ENCODE data around the gene SH3PXD2A. TPM values are rescaled to one million over a fixed set of nuclear protein-coding genes. Genes with fewer than 3 reads are reported as not detected.

The SH3PXD2A gene
- total and polyA plus RNA-seq, 7 donors = 19.0 to 58.2 (median 24.5) TPM

DNA sequence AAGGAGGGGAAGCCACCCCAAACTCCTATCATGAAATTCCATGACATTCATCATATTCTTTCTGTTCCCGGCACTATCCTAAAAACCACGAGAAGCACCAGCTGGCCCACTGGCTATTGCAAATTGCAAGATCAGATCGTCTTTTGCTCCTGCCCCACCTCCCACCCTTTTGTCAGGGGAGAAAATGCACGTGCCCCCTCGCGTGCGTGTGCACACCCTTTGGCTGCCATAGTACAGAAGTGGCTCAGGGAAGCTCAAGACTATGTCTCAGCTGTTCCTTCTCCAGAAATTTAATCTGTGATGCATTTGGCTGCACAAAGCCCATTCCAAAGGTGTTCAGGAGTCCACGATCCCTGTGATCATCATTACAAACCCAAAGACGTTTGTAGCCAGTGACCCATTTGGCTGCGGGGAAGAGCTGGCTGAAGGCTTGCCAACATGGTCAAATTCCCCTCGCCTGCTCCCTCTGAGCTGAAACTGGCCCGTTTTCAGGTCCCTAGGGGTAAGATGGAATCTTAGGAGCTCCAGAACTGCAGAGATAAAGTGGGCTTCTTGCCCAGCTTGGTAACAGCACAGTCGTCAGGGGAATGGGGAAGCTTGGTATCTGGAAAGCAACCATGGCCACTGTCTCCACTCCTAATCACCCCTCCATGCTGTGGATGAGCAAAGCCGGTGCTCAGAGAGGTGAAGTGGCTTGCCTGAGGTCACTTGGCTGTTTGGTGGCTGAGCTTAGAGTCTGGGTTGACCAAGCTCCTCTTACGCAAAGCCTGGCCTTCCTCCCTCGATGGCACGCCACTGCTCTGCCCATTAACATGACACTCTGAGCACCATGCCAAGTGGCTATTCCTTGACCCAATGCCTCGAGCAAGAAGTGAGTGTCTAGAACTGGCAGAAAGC lies 206.5 kb downstream of the SH3PXD2A start:
- intact Hi-C loops (cut with DNase I) = no loop called here
- no peaks in the 10 kb centered on the region for H3K9me3 ChIP-seq
- no peaks in the 10 kb centered on the region for H3K27me3 ChIP-seq
- peak in 1 of 4 donors; percentile 59 for TF ChIP-seq POLR2AphosphoS5 (IDR thresholded peaks at IDR 0.05)
- TF ChIP-seq POLR2A (IDR thresholded peaks at IDR 0.05) = no peak
- H3K4me3 ChIP-seq = no peak overlapping the region
- 74 to 84% methylated on average over 18 of the region's 18 CpGs for WGBS, 2 donors
- H3K36me3 ChIP-seq = peaks cover 0 to 17% (median 5%) of the 10 kb centered on the region in 4 donors
- peaks cover 0 to 93% (median 86%) of the 10 kb centered on the region in 4 donors for H3K4me1 ChIP-seq
- H3K27ac ChIP-seq = peak overlapping the region; percentile 58 to 78 (median 69)
- DNase-seq = peak; percentile 78

DNA sequence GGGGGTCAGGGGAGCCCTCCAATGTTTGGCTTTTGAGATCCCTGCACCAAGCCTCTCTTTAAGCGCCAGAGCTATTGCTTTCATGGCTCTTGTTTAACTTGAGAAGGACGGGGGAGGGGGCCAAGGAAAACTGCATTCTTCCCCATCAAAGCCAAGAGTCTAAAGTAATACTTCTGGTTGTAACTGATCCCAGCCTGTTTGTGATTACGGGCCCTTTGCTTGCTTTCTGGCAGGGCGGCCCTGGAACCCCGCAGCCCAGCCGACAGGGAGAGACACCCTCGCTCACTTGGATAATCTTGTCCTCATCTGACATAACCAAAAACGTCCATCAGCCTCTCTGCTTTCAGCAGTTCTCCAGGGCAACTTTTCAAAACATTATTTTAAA lies 207.1 kb downstream of the SH3PXD2A start:
- Histone ChIP-seq H3K4me1 (peaks cover 0 to 87% (median 82%) of the 10 kb centered on the region in 4 donors), H3K27ac (peak overlapping the region; percentile 58 to 78 (median 69)), H3K27me3 (no peaks in the 10 kb centered on the region), H3K4me3 (no peak overlapping the region), H3K9me3 (no peaks in the 10 kb centered on the region), H3K36me3 (peaks cover 0 to 17% (median 5%) of the 10 kb centered on the region in 4 donors)
- TF ChIP-seq POLR2A (IDR thresholded peaks at IDR 0.05) = no peak
- no peak for TF ChIP-seq POLR2AphosphoS5 (IDR thresholded peaks at IDR 0.05)
- TF ChIP-seq, protein P1, sequence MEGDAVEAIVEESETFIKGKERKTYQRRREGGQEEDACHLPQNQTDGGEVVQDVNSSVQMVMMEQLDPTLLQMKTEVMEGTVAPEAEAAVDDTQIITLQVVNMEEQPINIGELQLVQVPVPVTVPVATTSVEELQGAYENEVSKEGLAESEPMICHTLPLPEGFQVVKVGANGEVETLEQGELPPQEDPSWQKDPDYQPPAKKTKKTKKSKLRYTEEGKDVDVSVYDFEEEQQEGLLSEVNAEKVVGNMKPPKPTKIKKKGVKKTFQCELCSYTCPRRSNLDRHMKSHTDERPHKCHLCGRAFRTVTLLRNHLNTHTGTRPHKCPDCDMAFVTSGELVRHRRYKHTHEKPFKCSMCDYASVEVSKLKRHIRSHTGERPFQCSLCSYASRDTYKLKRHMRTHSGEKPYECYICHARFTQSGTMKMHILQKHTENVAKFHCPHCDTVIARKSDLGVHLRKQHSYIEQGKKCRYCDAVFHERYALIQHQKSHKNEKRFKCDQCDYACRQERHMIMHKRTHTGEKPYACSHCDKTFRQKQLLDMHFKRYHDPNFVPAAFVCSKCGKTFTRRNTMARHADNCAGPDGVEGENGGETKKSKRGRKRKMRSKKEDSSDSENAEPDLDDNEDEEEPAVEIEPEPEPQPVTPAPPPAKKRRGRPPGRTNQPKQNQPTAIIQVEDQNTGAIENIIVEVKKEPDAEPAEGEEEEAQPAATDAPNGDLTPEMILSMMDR (IDR thresholded peaks at IDR 0.05) = no peak
- TF ChIP-seq EP300 (IDR thresholded peaks at IDR 0.05) = no peak
- DNase-seq = no peak
- intact Hi-C loops (cut with DNase I) = no loop called here
- 78 to 81% methylated on average over 8 of the region's 8 CpGs for WGBS, 2 donors

DNA sequence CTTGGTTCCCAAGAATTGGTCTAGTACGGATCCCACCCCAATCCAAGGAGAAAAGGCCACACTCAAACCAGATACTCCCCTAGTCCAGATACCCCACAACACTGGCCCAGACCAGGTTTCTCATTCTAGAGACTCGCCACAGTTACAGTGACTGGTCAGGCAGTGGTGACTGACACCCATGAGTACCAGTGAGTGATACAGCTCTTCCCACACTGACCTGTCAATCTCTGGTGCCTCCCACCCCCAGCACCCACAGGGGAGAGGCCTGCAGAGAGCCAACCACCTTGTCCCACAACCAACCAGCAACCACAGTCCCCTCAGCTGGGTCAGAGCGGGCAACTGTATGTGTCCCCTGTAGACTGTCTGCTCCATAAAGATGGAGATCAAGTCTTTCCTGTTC lies 209.1 kb downstream of the SH3PXD2A start:
- no peak for DNase-seq
- TF ChIP-seq, protein P1 (IDR thresholded peaks at IDR 0.05) = no peak
- no peak for TF ChIP-seq POLR2AphosphoS5 (IDR thresholded peaks at IDR 0.05)
- no peak for TF ChIP-seq POLR2A (IDR thresholded peaks at IDR 0.05)
- TF ChIP-seq EP300 (IDR thresholded peaks at IDR 0.05) = no peak
- Histone ChIP-seq H3K4me1 (peaks cover 0 to 69% (median 66%) of the 10 kb centered on the region in 4 donors), H3K4me3 (no peak overlapping the region), H3K9me3 (no peaks in the 10 kb centered on the region), H3K36me3 (peaks cover 0 to 17% (median 5%) of the 10 kb centered on the region in 4 donors), H3K27me3 (no peaks in the 10 kb centered on the region), H3K27ac (peak overlapping the region; percentile 62 to 81 (median 70))
- intact Hi-C loops (cut with DNase I) = no loop called here
- WGBS, 2 donors = 97 to 98% methylated on average over 3 of the region's 3 CpGs

DNA sequence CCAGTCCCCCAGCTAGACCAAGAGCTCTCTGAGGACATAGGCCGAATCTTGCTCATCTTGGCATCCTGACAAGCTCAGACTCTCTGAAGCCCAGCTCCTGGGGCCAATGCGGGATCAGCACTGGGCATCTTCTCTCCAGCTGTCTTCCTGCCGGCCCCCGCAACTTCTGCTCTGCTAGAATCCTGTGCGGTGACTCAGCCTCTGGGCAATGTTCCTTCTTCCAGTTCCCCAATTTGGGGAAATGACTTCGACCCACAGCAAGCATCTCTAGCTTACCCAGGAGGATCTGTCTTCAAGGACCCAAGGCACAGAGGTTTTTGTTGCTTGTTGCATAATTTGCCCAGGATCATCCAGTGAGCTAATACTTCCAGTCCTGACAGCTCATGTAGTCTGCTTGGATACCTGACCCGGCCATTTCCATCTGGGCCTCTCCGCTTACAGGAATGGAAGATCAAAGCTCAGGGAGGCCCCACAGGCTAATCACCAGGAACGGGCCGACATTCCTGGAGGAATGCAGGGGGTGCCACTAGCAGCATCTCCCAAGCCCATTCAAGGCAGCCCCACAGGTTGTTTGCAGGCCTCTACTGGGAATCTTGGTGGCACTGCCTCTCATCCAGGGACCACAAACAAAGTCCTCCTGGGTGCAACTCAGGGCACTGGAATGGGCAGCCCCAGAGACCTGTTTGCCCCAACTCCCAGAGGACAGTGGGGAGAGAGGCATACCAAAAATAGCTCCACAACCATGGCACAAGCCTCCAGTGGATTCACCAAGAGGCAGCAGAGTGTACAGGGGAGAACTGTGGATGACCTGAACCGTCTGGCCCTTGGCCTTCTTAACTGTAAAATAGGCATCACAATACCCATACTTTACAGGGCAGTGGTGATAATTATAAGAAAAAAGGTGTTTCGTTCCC lies 210.0 kb downstream of the SH3PXD2A start:
- WGBS, 2 donors = 52 to 82% methylated on average over 12 of the region's 12 CpGs
- intact Hi-C loops (cut with DNase I) = no loop called here
- Histone ChIP-seq H3K27me3 (no peaks in the 10 kb centered on the region), H3K27ac (peak overlapping the region; percentile 62 to 81 (median 70)), H3K4me1 (peaks cover 0 to 69% (median 63%) of the 10 kb centered on the region in 4 donors), H3K36me3 (peaks cover 0 to 14% (median 5%) of the 10 kb centered on the region in 4 donors), H3K9me3 (no peaks in the 10 kb centered on the region), H3K4me3 (no peak overlapping the region)
- DNase-seq = peak; percentile 86
- TF ChIP-seq, protein P1 (IDR thresholded peaks at IDR 0.05) = no peak
- TF ChIP-seq POLR2AphosphoS5 (IDR thresholded peaks at IDR 0.05) = peak in 3 of 4 donors; percentile 15 to 62 (median 28)

Data from sigmoid colon (tissue), 7 donors.